Calu3 (cell line): ENCODE data around the gene FIZ1. TPM values are rescaled to one million over a fixed set of nuclear protein-coding genes. Genes with fewer than 3 reads are reported as not detected.
A peak's percentile ranks its signal among the peaks of the same experiment; 100 is the strongest.

Source experiments
- BruUV-seq: library from RNA; stranded (reverse); fragments of 400-500 nt; replicated peaks from 2 replicates; lab custom pipeline; 2021; lab: Mats Ljungman, UMichigan
- CTCF ChIA-PET: fragments of 300-600 bp; sonication (Branson Sonifier 250); formaldehyde crosslinking; loops from one replicate; lab custom pipeline; 2022; ENCODE audit warnings: antibody characterized with exemption; lab: Charles Lee
- DNase-seq: peaks from one replicate; pipeline ENCODE4 v3.0.0; 2022
- H3K27ac Mint-ChIP-seq: one replicate; pipeline ENCODE4 v1.8.0; 2022; ENCODE audit warnings: mixed read lengths; ENCODE audit not compliant: unreplicated experiment
- H3K27me3 Mint-ChIP-seq: one replicate; pipeline ENCODE4 v1.8.0; 2022; ENCODE audit warnings: mixed read lengths; ENCODE audit not compliant: unreplicated experiment
- H3K36me3 Mint-ChIP-seq: one replicate; pipeline ENCODE4 v1.8.0; 2022; ENCODE audit warnings: mild to moderate bottlenecking, moderate library complexity, mixed read lengths; ENCODE audit not compliant: insufficient read depth, unreplicated experiment
- H3K4me1 Mint-ChIP-seq: one replicate; pipeline ENCODE4 v1.8.0; 2022; ENCODE audit warnings: mild to moderate bottlenecking, low read depth, mixed read lengths; ENCODE audit not compliant: unreplicated experiment
- H3K4me3 Mint-ChIP-seq: one replicate; pipeline ENCODE4 v1.8.0; 2022; ENCODE audit warnings: mild to moderate bottlenecking, low read depth, moderate library complexity, mixed read lengths; ENCODE audit not compliant: unreplicated experiment
- H3K9me3 Mint-ChIP-seq: one replicate; pipeline ENCODE4 v1.8.0; 2022; ENCODE audit warnings: low read depth, mixed read lengths; ENCODE audit not compliant: unreplicated experiment
- CTCF ChIP-seq: fragments of 200-600 bp; IDR thresholded peaks from one replicate; pipeline ENCODE4 v1.8.0; 2022; ENCODE audit warnings: antibody characterized with exemption; ENCODE audit not compliant: unreplicated experiment
- intact Hi-C: fragments of 100-400 bp; cut with micrococcal nuclease; formaldehyde crosslinking; loops from one replicate; pipeline ENCODE4 v1.10.0; 2022; ENCODE audit not compliant: unreplicated experiment
- total RNA-seq: library from RNA; stranded (reverse); gene quantifications from 2 replicates; pipeline ENCODE4 v1.2.3, GENCODE V29; 2022

FIZ1 gene
- total RNA-seq, 1 experiment from 2014 or later: 18.6 TPM

GRCh38 chr19:55646889-55647731 lies 47.8 kb upstream of the FIZ1 start:
- Mint-ChIP-seq H3K27me3 (no peaks in the 10 kb centered on the region), H3K4me1 (peaks cover 23% of the 10 kb centered on the region), H3K4me3 (peak overlapping the region; percentile 87), H3K36me3 (peaks cover 77% of the 10 kb centered on the region), H3K9me3 (no peaks in the 10 kb centered on the region), H3K27ac (no peak overlapping the region)
- no TSS peak for BruUV-seq
- TF ChIP-seq CTCF: no peak
- no peak for DNase-seq
- intact Hi-C loops: no loop called here
- CTCF ChIA-PET: interaction anchor here (0.6 to 1.2 kb wide), 3 partner anchors 8 to 41 kb away, joined by 3 to 5 read pairs (median 4); no protein-coding TSS in a partner anchor

- H3K9me3 Mint-ChIP-seq: no peaks in the 10 kb centered on the region
- H3K4me3 Mint-ChIP-seq: no peak overlapping the region
- DNase-seq: no peak
- H3K36me3 Mint-ChIP-seq: peaks cover 86% of the 10 kb centered on the region
- no TSS peak for BruUV-seq
- no peak for TF ChIP-seq CTCF
- CTCF ChIA-PET: interaction anchor here (0.6 kb wide), 1 partner anchor 98 kb away, joined by 6 read pairs; no protein-coding TSS in a partner anchor
- H3K4me1 Mint-ChIP-seq: peaks cover 34% of the 10 kb centered on the region
- no peaks in the 10 kb centered on the region for H3K27me3 Mint-ChIP-seq
- intact Hi-C loops: no loop called here
- no peak overlapping the region for H3K27ac Mint-ChIP-seq
These were observed 46.2 kb upstream of the FIZ1 start for GRCh38 chr19:55645512-55645881.

- intact Hi-C loops: no loop called here
- DNase-seq: no peak
- Mint-ChIP-seq H3K36me3 (peaks cover 91% of the 10 kb centered on the region), H3K4me1 (peaks cover 34% of the 10 kb centered on the region), H3K9me3 (no peaks in the 10 kb centered on the region), H3K4me3 (peak overlapping the region; percentile 92), H3K27ac (peak overlapping the region; percentile 73), H3K27me3 (no peaks in the 10 kb centered on the region)
- BruUV-seq: TSS peak; percentile 56
- CTCF ChIA-PET: no interaction called here
- TF ChIP-seq CTCF: no peak
These were observed 45.7 kb upstream of the FIZ1 start for GRCh38 chr19:55644842-55645511.

GRCh38 chr19:55644191-55644833 lies 45.0 kb upstream of the FIZ1 start:
- TF ChIP-seq CTCF: no peak
- Mint-ChIP-seq H3K27ac (peak overlapping the region; percentile 73), H3K9me3 (no peaks in the 10 kb centered on the region), H3K36me3 (peaks cover 87% of the 10 kb centered on the region), H3K4me3 (peak overlapping the region; percentile 92), H3K27me3 (no peaks in the 10 kb centered on the region), H3K4me1 (peaks cover 34% of the 10 kb centered on the region)
- intact Hi-C loops: no loop called here
- CTCF ChIA-PET: no interaction called here
- BruUV-seq: no TSS peak
- no peak for DNase-seq
